ENCODE measurements around the gene KNDC1.

KNDC1 gene

DNA sequence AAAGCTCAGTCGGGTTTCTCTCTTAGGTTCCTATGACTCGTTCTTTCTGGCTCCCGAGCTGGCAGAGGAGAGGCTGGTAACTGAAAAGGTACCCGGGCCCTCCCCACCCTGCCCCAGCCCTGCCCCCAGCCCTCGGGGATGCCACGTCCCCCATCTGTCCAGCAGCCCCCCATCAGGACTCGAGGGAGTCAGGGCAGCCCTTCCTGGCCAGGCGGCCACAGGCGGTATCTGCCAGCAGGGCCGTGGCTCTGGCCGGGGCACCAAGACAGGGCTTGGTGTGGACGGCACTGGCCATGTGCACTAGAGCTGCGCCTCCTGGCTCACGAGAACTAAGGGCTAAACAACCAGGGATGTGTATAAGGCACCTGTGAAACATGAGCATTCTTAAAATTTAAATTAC lies 29.7 kb downstream of the KNDC1 start:
- H3K9me3 ChIP-seq (ENCODE audit: control insufficient read depth, insufficient read depth, low read depth, low read length) = no peaks in the 10 kb centered on the region
- ChIA-PET CTCF (no interaction called here), POLR2A (no interaction called here)
- no peak for TF ChIP-seq ZNF311 (tag by site-specific recombination; IDR thresholded peaks at IDR 0.05; ENCODE audit: borderline replicate concordance)
- no peak for TF ChIP-seq RBAK (tag by site-specific recombination; IDR thresholded peaks at IDR 0.05)
- TF ChIP-seq ZNF114 (tag by site-specific recombination; IDR thresholded peaks at IDR 0.05) = no peak
- TF ChIP-seq ZNF530 (tag by site-specific recombination; IDR thresholded peaks at IDR 0.05; ENCODE audit: low read depth) = no peak
- no peak for TF ChIP-seq ZBTB8A (tag by site-specific recombination; IDR thresholded peaks at IDR 0.05)
- TF ChIP-seq ZNF610 (tag by site-specific recombination; IDR thresholded peaks at IDR 0.05; ENCODE audit: borderline replicate concordance) = no peak
- no peak for TF ChIP-seq GLI2 (tag by site-specific recombination; IDR thresholded peaks at IDR 0.05; ENCODE audit: borderline replicate concordance, low read depth)
- TF ChIP-seq, protein P1, sequence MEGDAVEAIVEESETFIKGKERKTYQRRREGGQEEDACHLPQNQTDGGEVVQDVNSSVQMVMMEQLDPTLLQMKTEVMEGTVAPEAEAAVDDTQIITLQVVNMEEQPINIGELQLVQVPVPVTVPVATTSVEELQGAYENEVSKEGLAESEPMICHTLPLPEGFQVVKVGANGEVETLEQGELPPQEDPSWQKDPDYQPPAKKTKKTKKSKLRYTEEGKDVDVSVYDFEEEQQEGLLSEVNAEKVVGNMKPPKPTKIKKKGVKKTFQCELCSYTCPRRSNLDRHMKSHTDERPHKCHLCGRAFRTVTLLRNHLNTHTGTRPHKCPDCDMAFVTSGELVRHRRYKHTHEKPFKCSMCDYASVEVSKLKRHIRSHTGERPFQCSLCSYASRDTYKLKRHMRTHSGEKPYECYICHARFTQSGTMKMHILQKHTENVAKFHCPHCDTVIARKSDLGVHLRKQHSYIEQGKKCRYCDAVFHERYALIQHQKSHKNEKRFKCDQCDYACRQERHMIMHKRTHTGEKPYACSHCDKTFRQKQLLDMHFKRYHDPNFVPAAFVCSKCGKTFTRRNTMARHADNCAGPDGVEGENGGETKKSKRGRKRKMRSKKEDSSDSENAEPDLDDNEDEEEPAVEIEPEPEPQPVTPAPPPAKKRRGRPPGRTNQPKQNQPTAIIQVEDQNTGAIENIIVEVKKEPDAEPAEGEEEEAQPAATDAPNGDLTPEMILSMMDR (tag by site-specific recombination; IDR thresholded peaks at IDR 0.05) = no peak
- no peak for TF ChIP-seq TCF7L2 (IDR thresholded peaks at IDR 0.05; ENCODE audit: borderline replicate concordance, low read depth, low read length)
- TF ChIP-seq KLF7 (tag by site-specific recombination; IDR thresholded peaks at IDR 0.05; ENCODE audit: borderline replicate concordance) = no peak
- no peak for TF ChIP-seq HOXD13 (CRISPR knock-in tag; IDR thresholded peaks at IDR 0.05; ENCODE audit: borderline replicate concordance)
- TF ChIP-seq ZNF600 (tag by site-specific recombination; IDR thresholded peaks at IDR 0.05) = no peak
- TF ChIP-seq BCL11B (tag by site-specific recombination; IDR thresholded peaks at IDR 0.05; ENCODE audit: low read depth) = no peak
- no peak for TF ChIP-seq ZNF112 (tag by site-specific recombination; IDR thresholded peaks at IDR 0.05)
- TF ChIP-seq, protein P2, sequence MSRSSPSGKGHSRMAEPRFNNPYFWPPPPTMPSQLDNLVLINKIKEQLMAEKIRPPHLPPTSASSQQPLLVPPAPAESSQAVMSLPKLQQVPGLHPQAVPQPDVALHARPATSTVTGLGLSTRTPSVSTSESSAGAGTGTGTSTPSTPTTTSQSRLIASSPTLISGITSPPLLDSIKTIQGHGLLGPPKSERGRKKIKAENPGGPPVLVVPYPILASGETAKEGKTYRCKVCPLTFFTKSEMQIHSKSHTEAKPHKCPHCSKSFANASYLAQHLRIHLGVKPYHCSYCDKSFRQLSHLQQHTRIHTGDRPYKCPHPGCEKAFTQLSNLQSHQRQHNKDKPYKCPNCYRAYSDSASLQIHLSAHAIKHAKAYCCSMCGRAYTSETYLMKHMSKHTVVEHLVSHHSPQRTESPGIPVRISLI (tag by site-specific recombination; IDR thresholded peaks at IDR 0.05) = no peak
- no peak for TF ChIP-seq ZNF324 (tag by site-specific recombination; IDR thresholded peaks at IDR 0.05)
- TF ChIP-seq SCRT1 (tag by site-specific recombination; IDR thresholded peaks at IDR 0.05; ENCODE audit: borderline replicate concordance) = no peak
- H3K36me3 ChIP-seq (ENCODE audit: control insufficient read depth in 2 of 2, insufficient read depth in 1 of 2, low read length in 2 of 2) = no peaks in the 10 kb centered on the region
- H3K27ac ChIP-seq (ENCODE audit: extremely low read depth, low read depth, low read length) = no peak overlapping the region
- no peaks in the 10 kb centered on the region for H3K4me1 ChIP-seq (ENCODE audit: control insufficient read depth, insufficient read depth, low read length)
- H3K4me3 ChIP-seq (ENCODE audit: low read depth, low read length) = no peak overlapping the region

DNA sequence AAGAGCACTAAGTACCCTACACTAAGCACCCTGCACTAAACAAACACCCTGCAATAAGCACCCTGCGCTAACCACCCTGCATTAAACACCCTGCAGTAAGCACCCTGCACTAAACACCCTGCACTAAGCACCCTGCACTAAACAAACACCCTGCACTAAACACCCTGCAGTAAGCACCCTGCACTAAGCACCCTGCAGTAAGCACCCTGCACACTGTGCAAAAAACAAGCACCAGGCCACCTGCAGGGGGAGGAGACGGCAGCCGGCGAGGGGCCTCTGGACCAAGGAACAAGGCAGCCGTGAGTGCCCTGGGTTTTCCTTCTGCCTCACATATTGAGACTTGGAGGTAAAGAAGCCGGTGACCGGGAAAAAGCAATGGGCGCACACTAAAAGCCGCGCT lies 30.2 kb downstream of the KNDC1 start:
- POLR2A ChIA-PET = no interaction called here
- H3K4me1 ChIP-seq (ENCODE audit: control insufficient read depth, insufficient read depth, low read length) = no peaks in the 10 kb centered on the region
- CTCF ChIA-PET = no interaction called here
- H3K9me3 ChIP-seq (ENCODE audit: control insufficient read depth, insufficient read depth, low read depth, low read length) = no peaks in the 10 kb centered on the region
- no peak for TF ChIP-seq ZNF146 (tag by site-specific recombination; IDR thresholded peaks at IDR 0.05)
- TF ChIP-seq ZFP3 (tag by site-specific recombination; IDR thresholded peaks at IDR 0.05; ENCODE audit: low read depth) = no peak
- TF ChIP-seq ZNF335 (tag by site-specific recombination; conservative IDR thresholded peaks at IDR 0.05) = no peak
- no peak overlapping the region for H3K27ac ChIP-seq (ENCODE audit: extremely low read depth, low read depth, low read length)
- H3K4me3 ChIP-seq (ENCODE audit: low read depth, low read length) = no peak overlapping the region
- H3K36me3 ChIP-seq (ENCODE audit: control insufficient read depth in 2 of 2, insufficient read depth in 1 of 2, low read length in 2 of 2) = no peaks in the 10 kb centered on the region

DNA sequence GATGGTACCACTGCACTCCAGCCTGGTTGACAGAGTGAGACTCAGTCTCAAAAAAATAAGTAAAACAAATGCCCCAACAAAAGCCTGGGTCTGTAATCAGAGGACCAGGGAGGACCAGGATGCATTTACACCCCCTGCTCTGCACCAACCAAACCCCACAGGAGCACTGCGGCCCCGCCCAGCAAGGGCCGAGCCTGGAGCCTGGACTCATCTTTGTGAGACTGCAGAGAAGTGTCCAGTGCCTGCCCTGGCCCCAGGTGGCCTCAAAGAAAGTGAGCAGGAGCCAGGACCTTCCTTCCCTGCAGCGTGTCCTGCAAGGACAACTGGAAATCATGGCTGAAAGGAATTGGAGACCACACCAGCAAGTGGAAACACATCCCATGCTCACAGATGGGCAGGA lies 31.6 kb downstream of the KNDC1 start:
- Histone ChIP-seq H3K36me3 (ENCODE audit: control insufficient read depth in 2 of 2, insufficient read depth in 1 of 2, low read length in 2 of 2) (no peaks in the 10 kb centered on the region), H3K27ac (ENCODE audit: extremely low read depth, low read depth, low read length) (no peak overlapping the region), H3K9me3 (ENCODE audit: control insufficient read depth, insufficient read depth, low read depth, low read length) (no peaks in the 10 kb centered on the region), H3K4me1 (ENCODE audit: control insufficient read depth, insufficient read depth, low read length) (no peaks in the 10 kb centered on the region), H3K4me3 (ENCODE audit: low read depth, low read length) (no peak overlapping the region)
- POLR2A ChIA-PET = no interaction called here
- CTCF ChIA-PET = no interaction called here
- TF ChIP-seq, protein P3, sequence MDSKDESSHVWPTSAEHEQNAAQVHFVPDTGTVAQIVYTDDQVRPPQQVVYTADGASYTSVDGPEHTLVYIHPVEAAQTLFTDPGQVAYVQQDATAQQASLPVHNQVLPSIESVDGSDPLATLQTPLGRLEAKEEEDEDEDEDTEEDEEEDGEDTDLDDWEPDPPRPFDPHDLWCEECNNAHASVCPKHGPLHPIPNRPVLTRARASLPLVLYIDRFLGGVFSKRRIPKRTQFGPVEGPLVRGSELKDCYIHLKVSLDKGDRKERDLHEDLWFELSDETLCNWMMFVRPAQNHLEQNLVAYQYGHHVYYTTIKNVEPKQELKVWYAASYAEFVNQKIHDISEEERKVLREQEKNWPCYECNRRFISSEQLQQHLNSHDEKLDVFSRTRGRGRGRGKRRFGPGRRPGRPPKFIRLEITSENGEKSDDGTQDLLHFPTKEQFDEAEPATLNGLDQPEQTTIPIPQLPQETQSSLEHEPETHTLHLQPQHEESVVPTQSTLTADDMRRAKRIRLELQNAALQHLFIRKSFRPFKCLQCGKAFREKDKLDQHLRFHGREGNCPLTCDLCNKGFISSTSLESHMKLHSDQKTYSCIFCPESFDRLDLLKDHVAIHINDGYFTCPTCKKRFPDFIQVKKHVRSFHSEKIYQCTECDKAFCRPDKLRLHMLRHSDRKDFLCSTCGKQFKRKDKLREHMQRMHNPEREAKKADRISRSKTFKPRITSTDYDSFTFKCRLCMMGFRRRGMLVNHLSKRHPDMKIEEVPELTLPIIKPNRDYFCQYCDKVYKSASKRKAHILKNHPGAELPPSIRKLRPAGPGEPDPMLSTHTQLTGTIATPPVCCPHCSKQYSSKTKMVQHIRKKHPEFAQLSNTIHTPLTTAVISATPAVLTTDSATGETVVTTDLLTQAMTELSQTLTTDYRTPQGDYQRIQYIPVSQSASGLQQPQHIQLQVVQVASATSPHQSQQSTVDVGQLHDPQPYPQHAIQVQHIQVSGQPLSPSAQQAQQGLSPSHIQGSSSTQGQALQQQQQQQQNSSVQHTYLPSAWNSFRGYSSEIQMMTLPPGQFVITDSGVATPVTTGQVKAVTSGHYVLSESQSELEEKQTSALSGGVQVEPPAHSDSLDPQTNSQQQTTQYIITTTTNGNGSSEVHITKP (tag by site-specific recombination; IDR thresholded peaks at IDR 0.05) = no peak
- TF ChIP-seq ZNF175 (tag by site-specific recombination; IDR thresholded peaks at IDR 0.05) (no peak), ZFP37 (tag by site-specific recombination; IDR thresholded peaks at IDR 0.05) (no peak), GLIS2 (tag by site-specific recombination; IDR thresholded peaks at IDR 0.05) (no peak), ZNF169 (tag by site-specific recombination; IDR thresholded peaks at IDR 0.05) (no peak), KLF10 (tag by site-specific recombination; IDR thresholded peaks at IDR 0.05) (no peak), ZNF335 (tag by site-specific recombination; conservative IDR thresholded peaks at IDR 0.05) (no peak)
- TF ChIP-seq, protein P4, sequence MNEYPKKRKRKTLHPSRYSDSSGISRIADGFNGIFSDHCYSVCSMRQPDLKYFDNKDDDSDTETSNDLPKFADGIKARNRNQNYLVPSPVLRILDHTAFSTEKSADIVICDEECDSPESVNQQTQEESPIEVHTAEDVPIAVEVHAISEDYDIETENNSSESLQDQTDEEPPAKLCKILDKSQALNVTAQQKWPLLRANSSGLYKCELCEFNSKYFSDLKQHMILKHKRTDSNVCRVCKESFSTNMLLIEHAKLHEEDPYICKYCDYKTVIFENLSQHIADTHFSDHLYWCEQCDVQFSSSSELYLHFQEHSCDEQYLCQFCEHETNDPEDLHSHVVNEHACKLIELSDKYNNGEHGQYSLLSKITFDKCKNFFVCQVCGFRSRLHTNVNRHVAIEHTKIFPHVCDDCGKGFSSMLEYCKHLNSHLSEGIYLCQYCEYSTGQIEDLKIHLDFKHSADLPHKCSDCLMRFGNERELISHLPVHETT (tag by site-specific recombination; IDR thresholded peaks at IDR 0.05) = no peak
